ENCODE data around the gene GPR21. TPM values are rescaled to one million over a fixed set of nuclear protein-coding genes. Genes with fewer than 3 reads are reported as not detected.

The GPR21 gene
- total RNA-seq, 2 donors from 2014 or later: 1.5 to 1.8 TPM

GRCh38 chr9:123031963-123032362, 1.5 kb upstream of the GPR21 start:
- Mint-ChIP-seq H3K27ac (no peak overlapping the region), H3K9me3 (no peaks in the 10 kb centered on the region), H3K36me3 (ENCODE audit: low read depth) (peaks cover 14% of the 10 kb centered on the region), H3K4me3 (no peak overlapping the region), H3K27me3 (ENCODE audit: insufficient read depth) (no peaks in the 10 kb centered on the region), H3K4me1 (peaks cover 11% of the 10 kb centered on the region)
- WGBS, 2 experiments (ENCODE audit: insufficient coverage in 1 of 2, insufficient read length in 1 of 2): 87 to 100% methylated on average over 1 of the region's 1 CpG
- TF ChIP-seq CTCF (conservative IDR thresholded peaks at IDR 0.05): no peak
- Histone ChIP-seq H3K27me3 (ENCODE audit: control insufficient read depth, insufficient read depth, low read length, poor library complexity, severe bottlenecking) (no peaks in the 10 kb centered on the region), H3K27ac (ENCODE audit: low read depth, low read length) (no peak overlapping the region), H3K9me3 (ENCODE audit: control insufficient read depth, low read length) (no peaks in the 10 kb centered on the region), H3K4me3 (ENCODE audit: low read length) (no peak overlapping the region), H3K36me3 (ENCODE audit: control insufficient read depth, insufficient read depth, low read length) (peaks cover 58% of the 10 kb centered on the region), H3K9ac (ENCODE audit: extremely low read depth, low read length, poor library complexity, severe bottlenecking) (no peak overlapping the region), H3K4me1 (ENCODE audit: control insufficient read depth, insufficient read depth, low read length) (no peaks in the 10 kb centered on the region)
- no peak for DNase-seq

DNA sequence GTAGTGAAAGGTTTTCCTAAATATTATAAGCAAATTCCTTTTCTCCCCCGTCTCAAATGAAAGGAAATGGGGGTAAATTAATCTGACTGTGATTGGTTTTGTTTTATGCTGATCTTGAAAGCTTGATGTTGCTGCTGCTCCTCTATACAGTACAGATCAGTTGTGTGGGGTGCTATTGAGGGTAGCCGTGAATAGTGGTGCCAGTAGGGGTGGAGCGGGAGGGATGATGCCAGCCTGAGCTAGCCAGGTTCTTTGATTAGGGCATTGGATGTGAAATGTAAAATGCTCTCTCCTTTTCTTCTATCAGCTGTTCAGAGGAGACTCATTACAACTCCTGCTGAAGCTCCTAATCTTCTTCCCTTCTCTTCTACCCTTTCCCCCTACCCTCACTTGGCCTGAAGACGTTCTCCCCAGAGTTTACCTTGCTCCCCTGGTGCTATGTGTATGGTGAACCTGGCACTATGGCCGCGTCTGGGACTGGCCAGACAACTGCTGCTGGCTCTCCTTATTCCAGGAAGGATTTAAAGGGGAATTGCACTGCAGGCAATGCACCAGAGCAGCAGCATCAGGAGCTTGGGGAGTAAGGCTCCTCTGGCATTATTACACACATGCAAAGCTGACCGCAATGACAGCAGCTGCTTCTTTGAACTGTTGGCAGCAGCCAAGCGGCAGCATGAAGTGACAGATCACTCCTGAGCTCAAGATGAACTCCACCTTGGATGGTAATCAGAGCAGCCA, 566 bp downstream of the GPR21 start:
- H3K4me1 Mint-ChIP-seq: no peaks in the 10 kb centered on the region
- Histone ChIP-seq H3K27ac (ENCODE audit: low read depth, low read length) (no peak overlapping the region), H3K9ac (ENCODE audit: extremely low read depth, low read length, poor library complexity, severe bottlenecking) (no peak overlapping the region), H3K27me3 (ENCODE audit: control insufficient read depth, insufficient read depth, low read length, poor library complexity, severe bottlenecking) (no peaks in the 10 kb centered on the region), H3K36me3 (ENCODE audit: control insufficient read depth, insufficient read depth, low read length) (peaks cover 51% of the 10 kb centered on the region), H3K4me3 (ENCODE audit: low read length) (no peak overlapping the region), H3K9me3 (ENCODE audit: control insufficient read depth, low read length) (no peaks in the 10 kb centered on the region), H3K4me1 (ENCODE audit: control insufficient read depth, insufficient read depth, low read length) (no peaks in the 10 kb centered on the region)
- H3K27me3 Mint-ChIP-seq (ENCODE audit: insufficient read depth): no peaks in the 10 kb centered on the region
- no peak overlapping the region for H3K4me3 Mint-ChIP-seq
- 88 to 91% methylated on average over 4 to 8 of the region's 8 CpGs for WGBS, 2 experiments (ENCODE audit: insufficient coverage in 1 of 2, insufficient read length in 1 of 2)
- TF ChIP-seq CTCF (conservative IDR thresholded peaks at IDR 0.05): no peak
- no peak for DNase-seq
- peak overlapping the region; percentile 20 for H3K27ac Mint-ChIP-seq
- H3K9me3 Mint-ChIP-seq: no peaks in the 10 kb centered on the region
- H3K36me3 Mint-ChIP-seq (ENCODE audit: low read depth): peaks cover 11% of the 10 kb centered on the region

DNA sequence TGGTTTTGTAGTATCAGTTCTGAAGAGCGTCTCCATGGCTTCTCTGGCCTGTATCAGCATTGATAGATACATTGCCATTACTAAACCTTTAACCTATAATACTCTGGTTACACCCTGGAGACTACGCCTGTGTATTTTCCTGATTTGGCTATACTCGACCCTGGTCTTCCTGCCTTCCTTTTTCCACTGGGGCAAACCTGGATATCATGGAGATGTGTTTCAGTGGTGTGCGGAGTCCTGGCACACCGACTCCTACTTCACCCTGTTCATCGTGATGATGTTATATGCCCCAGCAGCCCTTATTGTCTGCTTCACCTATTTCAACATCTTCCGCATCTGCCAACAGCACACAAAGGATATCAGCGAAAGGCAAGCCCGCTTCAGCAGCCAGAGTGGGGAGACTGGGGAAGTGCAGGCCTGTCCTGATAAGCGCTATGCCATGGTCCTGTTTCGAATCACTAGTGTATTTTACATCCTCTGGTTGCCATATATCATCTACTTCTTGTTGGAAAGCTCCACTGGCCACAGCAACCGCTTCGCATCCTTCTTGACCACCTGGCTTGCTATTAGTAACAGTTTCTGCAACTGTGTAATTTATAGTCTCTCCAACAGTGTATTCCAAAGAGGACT, 1.5 kb downstream of the GPR21 start:
- no peak for TF ChIP-seq CTCF (conservative IDR thresholded peaks at IDR 0.05)
- H3K27ac ChIP-seq (ENCODE audit: low read depth, low read length): no peak overlapping the region

More for the DNA sequence above, 1.5 kb downstream of the GPR21 start:
- Mint-ChIP-seq H3K27ac (no peak overlapping the region), H3K36me3 (ENCODE audit: low read depth) (peaks cover 11% of the 10 kb centered on the region), H3K4me1 (no peaks in the 10 kb centered on the region), H3K4me3 (no peak overlapping the region), H3K9me3 (no peaks in the 10 kb centered on the region), H3K27me3 (ENCODE audit: insufficient read depth) (no peaks in the 10 kb centered on the region)
- H3K9me3 ChIP-seq (ENCODE audit: control insufficient read depth, low read length): no peaks in the 10 kb centered on the region
- H3K4me1 ChIP-seq (ENCODE audit: control insufficient read depth, insufficient read depth, low read length): no peaks in the 10 kb centered on the region
- H3K9ac ChIP-seq (ENCODE audit: extremely low read depth, low read length, poor library complexity, severe bottlenecking): no peak overlapping the region
- 95 to 96% methylated on average over 10 to 13 of the region's 13 CpGs for WGBS, 2 experiments (ENCODE audit: insufficient coverage in 1 of 2, insufficient read length in 1 of 2)
- H3K4me3 ChIP-seq (ENCODE audit: low read length): no peak overlapping the region
- H3K27me3 ChIP-seq (ENCODE audit: control insufficient read depth, insufficient read depth, low read length, poor library complexity, severe bottlenecking): no peaks in the 10 kb centered on the region
- H3K36me3 ChIP-seq (ENCODE audit: control insufficient read depth, insufficient read depth, low read length): peaks cover 47% of the 10 kb centered on the region
- DNase-seq: no peak
